Mammary epithelial cell (primary cell): ENCODE measurements around the gene RPS6KA2.

Experiments
- EZH2 ChIP-seq: IDR thresholded peaks from 2 replicates; pipeline ENCODE4 v1.6.1; 2012; ENCODE audit warnings: low read length, inconsistent platforms, borderline replicate concordance
- TF ChIP-seq, protein P1 (sequence below), 2 donors: IDR thresholded peaks in 1 of 2; conservative IDR thresholded peaks in 1 of 2; 2 replicates each; pipeline ENCODE4 v1.5.1; 2011 to 2012; ENCODE audit warnings: inconsistent platforms in 2 of 2, low read length in 2 of 2, mild to moderate bottlenecking in 2 of 2, control low read depth in 1 of 2, low read depth in 1 of 2; ENCODE audit not compliant: insufficient read depth in 1 of 2; ENCODE audit errors: extremely low read depth in 1 of 2

GRCh38 chr6:166544296-166544605 is 82.8 kb downstream of the RPS6KA2 start:
- TF ChIP-seq, protein P1, sequence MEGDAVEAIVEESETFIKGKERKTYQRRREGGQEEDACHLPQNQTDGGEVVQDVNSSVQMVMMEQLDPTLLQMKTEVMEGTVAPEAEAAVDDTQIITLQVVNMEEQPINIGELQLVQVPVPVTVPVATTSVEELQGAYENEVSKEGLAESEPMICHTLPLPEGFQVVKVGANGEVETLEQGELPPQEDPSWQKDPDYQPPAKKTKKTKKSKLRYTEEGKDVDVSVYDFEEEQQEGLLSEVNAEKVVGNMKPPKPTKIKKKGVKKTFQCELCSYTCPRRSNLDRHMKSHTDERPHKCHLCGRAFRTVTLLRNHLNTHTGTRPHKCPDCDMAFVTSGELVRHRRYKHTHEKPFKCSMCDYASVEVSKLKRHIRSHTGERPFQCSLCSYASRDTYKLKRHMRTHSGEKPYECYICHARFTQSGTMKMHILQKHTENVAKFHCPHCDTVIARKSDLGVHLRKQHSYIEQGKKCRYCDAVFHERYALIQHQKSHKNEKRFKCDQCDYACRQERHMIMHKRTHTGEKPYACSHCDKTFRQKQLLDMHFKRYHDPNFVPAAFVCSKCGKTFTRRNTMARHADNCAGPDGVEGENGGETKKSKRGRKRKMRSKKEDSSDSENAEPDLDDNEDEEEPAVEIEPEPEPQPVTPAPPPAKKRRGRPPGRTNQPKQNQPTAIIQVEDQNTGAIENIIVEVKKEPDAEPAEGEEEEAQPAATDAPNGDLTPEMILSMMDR (conservative IDR thresholded peaks at IDR 0.05 in 1 of 2, IDR thresholded peaks at IDR 0.05 in 1 of 2; ENCODE audit: extremely low read depth in 1 of 2, insufficient read depth in 1 of 2, low read depth in 1 of 2, low read length in 2 of 2) = no peak
- no peak for TF ChIP-seq EZH2
